K562 (cell line): ENCODE measurements around the gene IRGQ. TPM values are rescaled to one million over a fixed set of nuclear protein-coding genes. Genes with fewer than 3 reads are reported as not detected.
A peak's percentile ranks its signal among the peaks of the same experiment; 100 is the strongest.

Experiments used
- ARNT ChIP-seq, 2 experiments: fragments of 450-650 bp; IDR thresholded peaks; 2 replicates each; pipeline ENCODE4 v1.6.1; 2016; ENCODE audit warnings: mild to moderate bottlenecking in 1 of 2
- BDP1 ChIP-seq: IDR thresholded peaks from 3 replicates; pipeline ENCODE4 v1.6.1; 2011; ENCODE audit not compliant: insufficient read length, insufficient read depth
- KHSRP ChIP-seq: fragments of 450-650 bp; IDR thresholded peaks from 2 replicates; pipeline ENCODE4 v1.6.1; 2017
- LCOR ChIP-seq: sonication (generic); formaldehyde crosslinking; IDR thresholded peaks from 2 replicates; pipeline ENCODE4 v1.8.0; 2022; ENCODE audit warnings: mild to moderate bottlenecking, missing genetic modification reagents
- MAZ ChIP-seq, 2 experiments: fragments of 450-650 bp in 1 of 2; sonication (generic) in 1 of 2; formaldehyde crosslinking; IDR thresholded peaks in 1 of 2; conservative IDR thresholded peaks in 1 of 2; 2 replicates each; pipeline versions ENCODE4 v1.4.0 to v1.5.0; 2020; ENCODE audit warnings: mild to moderate bottlenecking in 1 of 2, missing genetic modification reagents in 1 of 2
- MXI1 ChIP-seq: IDR thresholded peaks from 2 replicates; pipeline ENCODE4 v1.6.1; 2011; ENCODE audit warnings: low read depth, mild to moderate bottlenecking, improper control_type of control experiment, low read length
- RREB1 ChIP-seq: fragments of 250-450 bp; sonication (Bioruptor Pico); IDR thresholded peaks from 2 replicates; pipeline ENCODE4 v1.4.0; 2020
- SIX5 ChIP-seq, 2 experiments: IDR thresholded peaks; 2 replicates each; pipeline ENCODE4 v1.6.1; 2011; ENCODE audit warnings: low read length in 2 of 2, borderline replicate concordance in 1 of 2, low read depth in 1 of 2, mild to moderate bottlenecking in 1 of 2, moderate library complexity in 1 of 2; ENCODE audit not compliant: insufficient read depth in 1 of 2
- SMARCC2 ChIP-seq: fragments of 450-650 bp; IDR thresholded peaks from 2 replicates; pipeline ENCODE4 v1.6.1; 2017; ENCODE audit warnings: antibody characterized with exemption, moderate library complexity, mild to moderate bottlenecking, low read depth
- STAG1 ChIP-seq: sonication (generic); formaldehyde crosslinking; IDR thresholded peaks from 2 replicates; pipeline ENCODE4 v1.5.0; 2020; ENCODE audit warnings: missing genetic modification reagents, borderline replicate concordance
- STAT5A ChIP-seq: IDR thresholded peaks from 2 replicates; pipeline ENCODE4 v1.6.1; 2012; ENCODE audit warnings: low read length, inconsistent platforms, borderline replicate concordance
- TCF3 ChIP-seq: sonication (generic); formaldehyde crosslinking; IDR thresholded peaks from 2 replicates; pipeline ENCODE4 v1.4.0; 2020; ENCODE audit warnings: mild to moderate bottlenecking, missing genetic modification reagents
- ZBTB12 ChIP-seq: fragments of 250-450 bp; sonication (Bioruptor Pico); IDR thresholded peaks from 2 replicates; pipeline ENCODE4 v1.4.0; 2020
- ZFP36 ChIP-seq: fragments of 150-350 bp; IDR thresholded peaks from 2 replicates; pipeline ENCODE4 v1.6.1; 2018; ENCODE audit warnings: low read length, low read depth; ENCODE audit not compliant: partially characterized antibody
- ZNF57 ChIP-seq: fragments of 450-650 bp; formaldehyde crosslinking; IDR thresholded peaks from 2 replicates; pipeline ENCODE4 v1.4.0; 2020; ENCODE audit warnings: mild to moderate bottlenecking, moderate library complexity
- ZNF584 ChIP-seq: fragments of 200-800 bp; sonication (Bioruptor generic); IDR thresholded peaks from 2 replicates; pipeline ENCODE4 v1.6.1; 2016; ENCODE audit warnings: low read depth, mild to moderate bottlenecking, missing genetic modification characterization, missing compliant biosample characterization
- ZSCAN32 ChIP-seq: fragments of 450-650 bp; formaldehyde crosslinking; IDR thresholded peaks from 2 replicates; pipeline ENCODE4 v1.4.0; 2020; ENCODE audit warnings: mild to moderate bottlenecking, moderate library complexity
- polyA plus RNA-seq, 8 experiments: library from polyadenylated mRNA; depleted of rRNA in 4 of 8; stranded (reverse) in 5 of 8; unstranded in 3 of 8; fragments of >200 nt; fragmentation: Nextera tagmentation in 2 of 8; fragmentation: Illumina TruSeq in 1 of 8; extraction: Ambion mirVana in 2 of 8; extraction: Trizol in 1 of 8; gene quantifications; 2 replicates each; pipeline versions ENCODE4 v1.2.1 to v1.2.3, GENCODE V29; 2011 to 2014; ENCODE audit warnings: inconsistent platforms in 1 of 8, missing spikeins in 1 of 8
- total RNA-seq, 7 experiments: library from RNA; depleted of rRNA in 6 of 7; stranded (reverse); fragments of >200 nt in 6 of 7; fragmentation: Illumina TruSeq in 2 of 7; extraction: Trizol in 2 of 7; gene quantifications; 2 replicates each; pipeline versions ENCODE4 v1.2.1 to v1.2.3, GENCODE V29; 2011 to 2021; ENCODE audit warnings: low replicate concordance in 1 of 7

IRGQ gene
- total and polyA plus RNA-seq, 9 of the 15 experiments (the other 6 are each of a cell fraction or from before 2014, with no cell fraction given), result 3.5 to 19.2 (median 7.9) TPM

GRCh38 chr19:43595999-43596841, at the start of gene IRGQ, which contains the start of gene ZNF576 (continued):
- TF ChIP-seq SIX5 (IDR thresholded peaks at IDR 0.05; ENCODE audit: borderline replicate concordance in 1 of 2, insufficient read depth in 1 of 2, low read depth in 1 of 2, low read length in 2 of 2) (peak in 1 of 2 experiments; percentile 31; a peak in 1 of 4 replicates), ZNF57 (CRISPR knock-in tag) (0 out of 2 replicates have a peak, but pooled peaks have one; percentile 66), STAG1 (CRISPR knock-in tag) (no peak), MAZ (CRISPR knock-in tag; conservative IDR thresholded peaks at IDR 0.05 in 1 of 2, IDR thresholded peaks at IDR 0.05 in 1 of 2) (peak; percentile 54 to 75), STAT5A (peak; percentile 36; the same call in 1 of the 2 replicates), TCF3 (CRISPR knock-in tag) (peak; percentile 37), ZNF584 (0 out of 2 replicates have a peak, but pooled peaks have one; percentile 32), MXI1 (0 out of 2 replicates have a peak, but pooled peaks have one; percentile 38), ZFP36 (no peak), RREB1 (peak; percentile 89), ZBTB12 (peak; percentile 97), ARNT (IDR thresholded peaks at IDR 0.05) (no peak; a peak in 1 of 4 replicates), LCOR (CRISPR knock-in tag) (0 out of 2 replicates have a peak, but pooled peaks have one; percentile 41), KHSRP (peak; percentile 70), ZSCAN32 (0 out of 2 replicates have a peak, but pooled peaks have one; percentile 33), SMARCC2 (no peak), BDP1 (no peak)
